ENCODE data around the gene CFTR.

CFTR gene

DNA sequence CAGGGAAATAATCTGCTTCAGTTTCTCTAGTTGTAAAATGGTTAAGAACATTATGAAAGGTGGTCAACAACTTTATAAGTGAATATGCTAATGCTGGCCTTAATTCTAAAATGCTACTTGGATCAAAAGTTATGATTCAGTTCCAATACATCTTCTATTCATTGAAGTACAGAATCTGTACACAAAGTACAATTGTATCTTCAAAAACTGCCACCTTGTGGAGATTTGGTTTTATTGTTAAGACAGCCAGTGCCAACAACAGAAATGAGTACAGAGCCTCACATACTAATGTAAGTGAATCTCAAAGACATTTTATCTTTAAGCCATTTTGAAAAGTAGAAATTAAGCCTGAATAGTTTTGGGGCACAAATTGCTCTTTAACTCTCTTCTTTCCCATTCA is 194.0 kb downstream of the CFTR start:
- Mint-ChIP-seq H3K4me1 (no peaks in the 10 kb centered on the region), H3K27ac (no peak overlapping the region), H3K27me3 (no peaks in the 10 kb centered on the region), H3K4me3 (no peak overlapping the region), H3K9me3 (no peaks in the 10 kb centered on the region), H3K36me3 (no peaks in the 10 kb centered on the region)

DNA sequence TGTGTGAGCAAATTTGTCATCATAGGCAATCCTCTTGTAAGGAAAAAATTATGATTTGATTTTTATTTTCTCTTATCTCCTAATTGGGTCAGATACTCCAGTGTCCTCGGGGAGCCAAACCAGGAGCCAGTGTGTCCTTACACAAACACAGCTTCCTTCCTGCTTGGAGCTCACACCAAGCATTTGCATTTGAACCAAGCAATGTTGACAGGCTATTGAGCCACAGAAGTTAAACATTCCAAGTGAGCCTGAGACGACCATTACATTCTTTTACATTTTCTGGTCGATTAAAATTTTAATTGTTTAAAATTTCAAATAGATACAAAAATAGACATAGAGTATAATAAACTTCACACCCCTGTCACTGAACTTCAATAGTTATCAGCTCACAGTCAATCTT is 194.8 kb downstream of the CFTR start:
- Mint-ChIP-seq H3K27me3 (no peaks in the 10 kb centered on the region), H3K4me3 (no peak overlapping the region), H3K9me3 (no peaks in the 10 kb centered on the region), H3K27ac (no peak overlapping the region), H3K36me3 (no peaks in the 10 kb centered on the region), H3K4me1 (no peaks in the 10 kb centered on the region)

DNA sequence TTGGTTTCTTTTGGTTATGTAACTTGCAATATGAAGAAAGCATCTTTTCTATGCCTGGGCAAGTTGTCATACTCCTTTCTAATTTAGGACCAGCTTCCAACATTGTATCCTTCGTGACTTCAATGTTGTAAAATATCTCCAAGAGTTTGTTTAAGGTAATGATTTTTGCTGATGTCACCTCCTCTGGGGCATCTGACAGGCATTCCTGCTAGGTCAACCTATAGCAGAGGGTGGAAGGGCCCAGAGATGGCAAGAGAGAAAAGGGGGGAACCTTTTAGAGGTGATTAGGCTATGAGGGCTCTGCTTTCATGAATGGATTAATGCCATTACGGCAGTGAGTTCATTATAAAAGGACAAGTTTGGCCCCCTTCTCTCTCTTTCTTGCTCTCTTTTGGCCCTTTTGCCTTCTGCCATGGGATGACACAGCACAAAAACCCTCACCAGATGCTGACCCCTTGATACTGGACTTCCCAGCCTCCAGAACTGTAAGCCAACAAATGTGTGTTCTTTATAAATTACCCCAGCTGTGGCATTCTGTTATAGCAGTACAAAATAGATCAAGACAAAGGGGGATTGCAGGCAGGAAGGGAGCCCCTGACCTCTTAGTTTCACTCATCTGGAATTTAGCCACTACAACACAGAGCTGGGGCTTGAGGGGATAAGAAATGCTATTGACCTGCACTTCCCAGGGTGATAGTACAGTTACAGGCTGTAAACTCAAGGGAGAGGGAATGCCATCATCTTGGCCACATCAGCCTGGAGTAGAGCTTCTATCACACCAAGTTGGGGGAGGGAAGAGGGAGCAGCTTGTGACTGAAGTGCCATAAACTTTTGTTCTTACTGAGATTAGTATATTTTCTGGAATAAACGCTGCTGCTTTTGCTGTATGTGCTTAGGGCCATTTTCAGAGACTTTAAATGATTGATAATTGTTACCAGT is 195.9 kb downstream of the CFTR start:
- no peaks in the 10 kb centered on the region for H3K4me1 Mint-ChIP-seq
- no peak overlapping the region for H3K4me3 Mint-ChIP-seq
- H3K27me3 Mint-ChIP-seq = no peaks in the 10 kb centered on the region
- H3K27ac Mint-ChIP-seq = no peak overlapping the region
- H3K9me3 Mint-ChIP-seq = no peaks in the 10 kb centered on the region
- no peaks in the 10 kb centered on the region for H3K36me3 Mint-ChIP-seq

DNA sequence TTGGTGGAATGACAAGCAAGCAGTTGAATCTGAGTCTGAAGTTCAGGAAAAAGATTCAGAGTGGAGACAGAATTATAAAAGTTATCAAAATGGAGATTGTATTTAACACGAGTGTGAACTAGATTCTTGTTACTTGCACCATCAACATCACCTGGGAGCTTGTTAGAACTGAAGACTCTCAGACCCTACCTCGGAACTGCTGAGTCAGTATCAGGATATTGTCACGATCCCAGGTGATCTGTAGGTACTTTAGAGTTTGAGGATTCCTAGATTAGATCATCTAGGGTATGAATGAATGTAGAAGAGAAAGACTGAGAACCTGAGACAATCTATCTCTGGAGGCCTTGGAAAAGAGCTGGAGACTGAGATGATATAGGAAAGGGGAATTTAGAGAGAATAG is 199.3 kb downstream of the CFTR start:
- no peaks in the 10 kb centered on the region for H3K27me3 Mint-ChIP-seq
- H3K36me3 Mint-ChIP-seq = no peaks in the 10 kb centered on the region
- H3K4me3 Mint-ChIP-seq = no peak overlapping the region
- no peaks in the 10 kb centered on the region for H3K4me1 Mint-ChIP-seq
- H3K9me3 Mint-ChIP-seq = no peaks in the 10 kb centered on the region
- no peak overlapping the region for H3K27ac Mint-ChIP-seq

DNA sequence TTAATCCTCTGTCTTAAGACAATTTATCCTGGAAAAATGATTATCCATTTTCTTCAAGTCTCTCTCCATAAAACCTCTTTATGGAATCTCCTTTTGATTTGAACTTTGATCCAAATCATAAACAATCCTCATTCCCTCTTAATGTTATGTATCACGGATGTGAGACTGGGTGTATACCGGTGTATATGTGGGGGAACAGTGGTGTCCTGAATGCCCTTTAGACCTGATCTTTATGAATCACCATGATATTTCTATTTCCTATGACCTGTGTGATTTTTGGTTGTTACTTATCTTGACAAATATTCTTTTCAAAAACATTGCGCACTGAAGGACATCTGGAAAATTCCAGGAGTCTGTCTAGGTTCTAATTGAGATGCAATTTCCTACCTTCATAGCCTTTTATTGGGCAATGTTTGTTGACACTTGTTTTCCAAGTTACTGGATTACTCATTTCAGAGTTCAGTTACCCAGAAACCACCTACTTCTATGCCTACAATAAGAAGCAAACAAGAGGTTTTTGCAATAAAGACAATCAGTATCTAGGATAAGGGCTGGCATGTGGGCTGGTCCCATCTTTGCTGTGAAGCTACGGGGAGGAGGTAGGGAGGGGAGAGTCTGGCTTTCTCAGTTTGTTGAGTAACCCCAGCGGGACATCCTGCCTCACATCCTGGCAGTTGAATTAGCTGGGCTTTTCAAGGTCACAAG is 203.0 kb downstream of the CFTR start:
- no peaks in the 10 kb centered on the region for H3K4me1 Mint-ChIP-seq
- H3K9me3 Mint-ChIP-seq = no peaks in the 10 kb centered on the region
- H3K27me3 Mint-ChIP-seq = no peaks in the 10 kb centered on the region
- no peaks in the 10 kb centered on the region for H3K36me3 Mint-ChIP-seq
- H3K27ac Mint-ChIP-seq = no peak overlapping the region
- H3K4me3 Mint-ChIP-seq = no peak overlapping the region

DNA sequence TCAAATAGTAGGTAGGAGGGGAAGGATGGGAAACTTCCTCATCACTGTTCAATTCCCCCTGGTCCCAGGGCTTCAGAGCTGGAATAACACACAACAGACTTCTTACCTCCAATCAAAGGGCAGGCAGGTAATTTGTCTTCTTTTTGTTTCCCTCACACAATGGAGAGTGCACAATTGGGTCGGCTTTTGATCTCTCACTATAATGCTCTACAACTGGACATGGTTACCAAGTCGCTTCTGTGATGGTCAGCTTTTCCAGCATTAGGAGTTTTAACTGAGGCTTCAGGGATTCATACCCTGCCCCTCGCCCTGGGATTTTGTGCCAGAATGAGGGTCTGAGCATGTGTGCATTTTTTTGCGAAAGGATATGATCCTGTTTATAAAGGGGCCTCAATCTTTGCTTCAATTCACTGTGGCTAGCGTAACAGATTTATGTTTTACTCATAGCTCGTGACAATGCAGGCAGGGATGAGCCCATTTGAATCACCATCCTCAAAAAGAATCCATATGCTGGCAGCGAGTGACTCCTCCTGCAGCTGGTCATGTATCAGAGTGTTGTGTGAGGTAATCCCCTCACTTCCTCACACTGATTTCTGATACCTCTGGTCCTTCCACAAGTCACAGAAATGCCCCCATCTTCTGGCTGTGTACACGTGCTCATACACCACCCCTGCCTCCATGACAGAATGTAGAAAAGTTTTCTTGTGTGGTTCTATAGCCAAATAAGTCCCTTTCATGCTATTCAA is 203.8 kb downstream of the CFTR start:
- Mint-ChIP-seq H3K9me3 (no peaks in the 10 kb centered on the region), H3K27me3 (no peaks in the 10 kb centered on the region), H3K4me3 (no peak overlapping the region), H3K36me3 (no peaks in the 10 kb centered on the region), H3K27ac (no peak overlapping the region), H3K4me1 (no peaks in the 10 kb centered on the region)

DNA sequence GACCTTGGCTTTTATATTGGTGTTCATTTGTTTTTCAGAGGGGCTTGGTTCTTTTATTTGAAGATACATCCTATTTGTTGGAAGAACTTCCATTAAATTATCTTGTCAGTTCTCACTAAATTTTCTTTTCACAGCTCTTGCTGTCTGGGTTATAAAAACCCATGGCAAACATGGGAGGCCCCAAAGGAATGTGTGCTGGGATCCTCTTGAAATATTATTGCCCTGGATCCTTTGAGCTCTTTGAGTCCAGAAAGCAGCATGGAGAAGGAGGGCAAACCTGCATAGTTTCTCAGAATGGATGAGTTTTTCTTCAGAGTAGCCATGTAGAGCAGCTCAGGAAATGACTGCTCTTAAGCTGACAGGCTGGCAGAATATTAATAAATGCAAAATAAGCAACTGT is 206.0 kb downstream of the CFTR start:
- H3K27me3 Mint-ChIP-seq = no peaks in the 10 kb centered on the region
- no peak overlapping the region for H3K27ac Mint-ChIP-seq
- no peak overlapping the region for H3K4me3 Mint-ChIP-seq
- no peaks in the 10 kb centered on the region for H3K36me3 Mint-ChIP-seq
- H3K9me3 Mint-ChIP-seq = no peaks in the 10 kb centered on the region
- no peaks in the 10 kb centered on the region for H3K4me1 Mint-ChIP-seq

DNA sequence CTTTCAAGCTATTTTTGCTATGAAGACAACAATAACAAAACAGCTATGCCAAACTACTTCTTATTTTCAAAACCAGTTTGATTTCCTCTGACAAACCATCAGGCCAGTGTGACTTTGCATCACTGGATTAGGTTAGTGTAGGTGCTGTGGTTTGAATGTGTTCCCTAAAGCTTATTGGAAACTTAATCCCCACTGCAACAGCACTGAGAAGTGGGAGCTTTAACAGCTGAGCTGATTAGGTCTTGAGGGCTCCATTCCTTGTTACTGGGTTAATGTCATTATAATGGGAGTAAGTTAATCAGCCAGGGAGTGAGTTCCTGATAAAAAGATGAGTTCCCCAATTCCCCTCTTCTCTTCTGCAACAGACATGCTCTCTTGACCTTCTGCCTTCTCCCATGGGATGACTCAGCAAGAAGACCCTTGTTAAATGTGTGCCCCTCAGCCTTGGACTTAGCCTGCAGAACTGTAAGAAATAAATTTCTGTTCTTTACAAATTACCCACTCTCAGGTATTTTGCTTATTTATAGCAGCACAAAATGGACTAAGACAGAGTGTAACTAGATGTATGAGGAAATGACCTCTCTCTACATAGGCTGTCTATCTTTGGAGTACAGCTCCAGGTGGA is 206.6 kb downstream of the CFTR start:
- H3K4me3 Mint-ChIP-seq = no peak overlapping the region
- H3K27ac Mint-ChIP-seq = no peak overlapping the region
- no peaks in the 10 kb centered on the region for H3K4me1 Mint-ChIP-seq
- no peaks in the 10 kb centered on the region for H3K36me3 Mint-ChIP-seq
- H3K9me3 Mint-ChIP-seq = no peaks in the 10 kb centered on the region
- no peaks in the 10 kb centered on the region for H3K27me3 Mint-ChIP-seq

DNA sequence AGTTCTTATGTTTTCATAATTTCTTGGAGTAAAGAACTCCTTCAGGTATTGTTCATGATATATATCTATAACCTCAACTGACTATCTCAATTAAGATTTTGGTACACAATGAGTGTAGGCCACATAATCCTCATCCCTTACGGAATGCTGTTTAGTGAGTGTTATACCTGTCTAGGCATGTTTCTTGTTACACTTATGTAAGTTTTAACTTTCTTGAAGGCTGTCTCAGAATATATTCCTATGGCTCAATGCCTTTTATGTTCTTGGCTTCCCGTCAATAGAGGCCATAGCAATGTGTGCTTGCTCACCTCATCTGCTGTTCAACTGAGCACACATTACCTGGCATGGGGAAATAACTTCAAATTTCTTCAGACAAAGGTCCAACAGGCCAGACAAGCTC is 208.3 kb downstream of the CFTR start:
- Mint-ChIP-seq H3K4me1 (no peaks in the 10 kb centered on the region), H3K36me3 (no peaks in the 10 kb centered on the region), H3K27ac (no peak overlapping the region), H3K27me3 (peaks cover 2% of the 10 kb centered on the region), H3K9me3 (no peaks in the 10 kb centered on the region), H3K4me3 (no peak overlapping the region)

DNA sequence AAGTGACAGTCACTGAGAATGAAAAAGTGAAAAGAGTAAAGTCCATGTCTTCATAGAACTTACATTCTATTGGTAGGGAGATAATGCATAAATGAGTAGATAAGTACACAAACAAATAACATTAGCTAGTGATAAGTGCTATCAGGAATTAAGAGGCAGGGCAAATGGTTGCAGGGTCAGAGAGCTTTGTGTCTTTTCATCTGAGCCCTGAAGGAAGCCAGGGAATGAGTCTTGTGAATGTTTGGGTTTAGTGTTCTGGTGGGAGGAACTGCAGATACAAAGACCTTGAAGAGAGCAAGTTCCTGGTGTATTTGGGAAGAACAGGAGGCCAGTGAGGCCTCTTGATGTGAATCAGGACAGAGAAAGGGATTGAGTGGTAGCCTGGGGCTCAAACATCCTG is 209.6 kb downstream of the CFTR start:
- no peaks in the 10 kb centered on the region for H3K9me3 Mint-ChIP-seq
- H3K4me1 Mint-ChIP-seq = no peaks in the 10 kb centered on the region
- no peaks in the 10 kb centered on the region for H3K36me3 Mint-ChIP-seq
- no peak overlapping the region for H3K4me3 Mint-ChIP-seq
- no peak overlapping the region for H3K27ac Mint-ChIP-seq
- H3K27me3 Mint-ChIP-seq = peaks cover 2% of the 10 kb centered on the region

DNA sequence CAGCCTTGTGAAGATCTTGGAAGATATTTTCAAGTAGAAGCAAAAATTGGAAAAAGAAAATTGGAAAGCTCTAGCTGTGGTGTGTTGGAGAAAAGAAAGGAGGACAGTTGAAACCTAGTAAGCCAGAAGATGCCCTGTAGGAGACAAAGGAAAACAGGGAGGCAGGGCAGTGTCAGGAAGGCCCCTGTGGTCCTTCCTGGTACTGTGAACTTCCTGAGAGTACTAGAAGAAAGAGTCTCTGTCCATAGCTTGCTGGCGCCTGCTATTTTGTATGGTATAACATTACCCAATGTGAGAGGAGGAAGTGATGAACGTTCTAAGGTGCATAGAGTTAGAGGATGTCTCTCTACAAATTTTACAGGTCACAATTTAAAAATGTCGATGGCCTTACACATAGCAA is 210.3 kb downstream of the CFTR start:
- Mint-ChIP-seq H3K4me1 (no peaks in the 10 kb centered on the region), H3K4me3 (no peak overlapping the region), H3K27me3 (peaks cover 2% of the 10 kb centered on the region), H3K9me3 (no peaks in the 10 kb centered on the region), H3K27ac (no peak overlapping the region), H3K36me3 (no peaks in the 10 kb centered on the region)

DNA sequence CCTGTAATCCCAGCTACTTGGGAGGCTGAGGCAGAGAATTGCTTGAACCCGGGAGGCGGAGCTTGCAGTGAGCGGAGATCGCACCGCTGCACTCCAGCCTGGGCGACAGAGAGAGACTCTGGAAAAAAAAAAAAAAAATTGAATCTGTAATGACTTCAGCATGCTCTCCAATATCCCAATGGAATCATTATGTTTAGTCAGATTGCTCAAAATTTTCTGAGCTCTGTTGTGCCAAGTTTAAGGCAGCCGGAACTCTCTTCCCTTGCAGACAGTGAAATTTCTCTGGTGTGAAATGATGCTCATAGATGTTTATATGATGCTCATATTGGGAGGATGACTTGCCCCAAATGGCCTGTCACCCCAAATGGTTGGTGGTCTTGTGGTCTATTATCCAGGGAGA is 212.5 kb downstream of the CFTR start:
- H3K27me3 Mint-ChIP-seq = peaks cover 2% of the 10 kb centered on the region
- H3K27ac Mint-ChIP-seq = no peak overlapping the region
- H3K4me3 Mint-ChIP-seq = no peak overlapping the region

DNA sequence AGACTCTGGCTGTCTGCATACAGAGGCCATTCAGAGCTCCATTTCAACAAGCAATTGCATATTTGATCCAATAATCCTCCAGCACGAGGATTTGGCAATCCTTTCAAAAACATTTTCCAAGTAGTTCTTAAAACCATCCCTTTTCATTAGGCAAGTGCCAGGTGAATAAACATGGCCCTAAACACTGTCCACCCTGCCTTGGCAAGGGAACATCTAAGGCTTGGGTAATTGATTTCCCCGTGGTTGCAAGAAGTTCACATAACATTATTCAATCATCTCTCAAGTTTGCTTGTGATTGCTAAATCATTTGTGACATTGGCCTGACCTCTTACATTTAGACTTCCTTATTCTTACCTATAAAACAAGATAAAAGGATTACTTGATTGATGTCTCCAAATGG is 218.2 kb downstream of the CFTR start:
- Mint-ChIP-seq H3K4me1 (no peaks in the 10 kb centered on the region), H3K9me3 (no peaks in the 10 kb centered on the region), H3K36me3 (no peaks in the 10 kb centered on the region), H3K27me3 (no peaks in the 10 kb centered on the region), H3K4me3 (no peak overlapping the region), H3K27ac (no peak overlapping the region)

More for the DNA sequence above, 212.5 kb downstream of the CFTR start:
- Mint-ChIP-seq H3K9me3 (no peaks in the 10 kb centered on the region), H3K36me3 (no peaks in the 10 kb centered on the region), H3K4me1 (no peaks in the 10 kb centered on the region)

DNA sequence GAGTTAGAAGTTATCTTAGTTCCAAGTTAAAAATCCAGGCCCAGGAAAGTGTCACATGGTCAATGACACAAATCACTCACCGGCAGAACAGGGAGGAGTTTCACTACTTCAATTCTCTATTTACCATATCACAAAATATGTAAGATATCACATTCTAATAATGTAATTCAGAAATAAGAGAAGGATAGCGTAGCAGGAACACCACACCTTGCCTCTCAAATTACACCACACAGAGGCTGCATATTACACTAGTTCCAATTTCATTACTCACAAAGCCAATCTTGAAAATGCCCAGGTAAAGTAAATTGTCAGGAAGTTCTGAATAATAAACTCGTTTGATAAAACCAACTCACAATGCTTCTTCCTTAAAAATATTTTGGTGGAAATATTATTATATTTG is 224.2 kb downstream of the CFTR start:
- H3K36me3 Mint-ChIP-seq = no peaks in the 10 kb centered on the region

DNA sequence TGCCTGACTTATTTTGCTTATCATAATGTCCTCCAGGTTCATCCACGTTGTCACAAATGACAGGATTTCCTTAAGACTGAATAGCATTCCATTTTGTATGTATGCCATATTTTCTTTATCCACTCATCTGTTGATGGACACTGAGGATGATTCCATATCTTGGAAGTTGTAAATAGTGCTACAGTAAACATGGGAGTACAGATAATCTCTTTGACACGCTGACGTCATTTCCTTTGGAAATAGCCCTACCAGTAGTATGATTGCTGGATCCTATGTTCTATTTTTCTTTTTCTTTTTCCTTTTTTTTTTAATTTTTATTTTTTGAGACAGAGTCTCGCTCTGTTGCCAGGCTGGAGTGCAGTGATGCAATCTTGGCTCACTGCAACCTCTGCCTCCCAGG is 225.8 kb downstream of the CFTR start:
- Mint-ChIP-seq H3K27me3 (peaks cover 2% of the 10 kb centered on the region), H3K27ac (no peak overlapping the region), H3K4me3 (no peak overlapping the region), H3K9me3 (peaks cover 7% of the 10 kb centered on the region), H3K4me1 (no peaks in the 10 kb centered on the region), H3K36me3 (no peaks in the 10 kb centered on the region)

More for the DNA sequence above, 224.2 kb downstream of the CFTR start:
- H3K4me3 Mint-ChIP-seq = no peak overlapping the region
- peaks cover 2% of the 10 kb centered on the region for H3K27me3 Mint-ChIP-seq
- peaks cover 7% of the 10 kb centered on the region for H3K9me3 Mint-ChIP-seq
- H3K27ac Mint-ChIP-seq = no peak overlapping the region
- H3K4me1 Mint-ChIP-seq = no peaks in the 10 kb centered on the region
